MM.1S (cell line): ENCODE data around the gene CLNK.
A peak's percentile ranks its signal among the peaks of the same experiment; 100 is the strongest.

Source experiments
- DNase-seq: peaks from one replicate; pipeline ENCODE4 v3.0.0-alpha.2; 2015
- H2AFZ ChIP-seq: fragments of 300-600 bp; sonication (generic); 2 replicates; pipeline ENCODE4 v1.6.0; 2016; ENCODE audit warnings: antibody characterized with exemption, low read length
- H3F3A ChIP-seq: fragments of 300-600 bp; sonication (generic); 2 replicates; pipeline ENCODE4 v1.6.1; 2016; ENCODE audit warnings: mild to moderate bottlenecking, antibody characterized with exemption, low read length, moderate library complexity, mixed read lengths; ENCODE audit not compliant: insufficient read depth
- H3K27ac ChIP-seq: fragments of 300-600 bp; sonication (generic); 2 replicates; pipeline ENCODE4 v1.5.1; 2016; ENCODE audit warnings: mild to moderate bottlenecking, low read length
- H3K27me3 ChIP-seq: fragments of 300-600 bp; sonication (generic); replicated peaks from 2 replicates; pipeline ENCODE4 v1.6.0; 2016; ENCODE audit warnings: low read length; ENCODE audit not compliant: insufficient read depth
- H3K36me3 ChIP-seq: fragments of 300-600 bp; sonication (generic); replicated peaks from 2 replicates; pipeline ENCODE4 v1.6.1; 2016; ENCODE audit warnings: mild to moderate bottlenecking, low read length, mixed read lengths; ENCODE audit not compliant: insufficient read depth
- H3K4me1 ChIP-seq: fragments of 300-600 bp; sonication (generic); 2 replicates; pipeline ENCODE4 v1.6.1; 2016; ENCODE audit warnings: low read length, mixed read lengths
- H3K4me2 ChIP-seq: fragments of 300-600 bp; sonication (generic); 2 replicates; pipeline ENCODE4 v1.6.0; 2016; ENCODE audit warnings: low read depth, low read length
- H3K4me3 ChIP-seq: fragments of 300-600 bp; sonication (generic); 2 replicates; pipeline ENCODE4 v1.5.1; 2016; ENCODE audit warnings: low read length, mixed read lengths
- H3K79me2 ChIP-seq: fragments of 300-600 bp; sonication (generic); 2 replicates; pipeline ENCODE4 v1.6.1; 2016; ENCODE audit warnings: mixed run types, low read length, mixed read lengths
- H3K9ac ChIP-seq: fragments of 300-600 bp; sonication (generic); 2 replicates; pipeline ENCODE4 v1.6.1; 2016; ENCODE audit warnings: low read length, mixed read lengths
- H3K9me2 ChIP-seq: fragments of 300-600 bp; sonication (generic); replicated peaks from 2 replicates; pipeline ENCODE4 v1.6.1; 2016; ENCODE audit warnings: mild to moderate bottlenecking, low read length, mixed read lengths; ENCODE audit not compliant: insufficient read depth
- H3K9me3 ChIP-seq: fragments of 300-600 bp; sonication (generic); replicated peaks from 2 replicates; pipeline ENCODE4 v1.6.1; 2016; ENCODE audit warnings: mild to moderate bottlenecking, low read length, mixed read lengths; ENCODE audit not compliant: insufficient read depth
- H4K20me1 ChIP-seq: fragments of 300-600 bp; sonication (generic); 2 replicates; pipeline ENCODE4 v1.6.1; 2016; ENCODE audit warnings: mild to moderate bottlenecking, low read length, moderate library complexity, mixed read lengths; ENCODE audit not compliant: insufficient read depth
- EZH2 ChIP-seq: fragments of 300-600 bp; sonication (generic); optimal IDR thresholded peaks from 2 replicates; pipeline ENCODE3; 2017; ENCODE audit warnings: low read depth, mild to moderate bottlenecking, antibody characterized with exemption, low read length, mixed read lengths
- EZH2phosphoT487 ChIP-seq: fragments of 300-600 bp; sonication (generic); IDR thresholded peaks from 2 replicates; pipeline ENCODE4 v1.6.1; 2018; ENCODE audit warnings: antibody characterized with exemption, low read length
- TF ChIP-seq, protein P1 (sequence below): fragments of 300-600 bp; sonication (generic); IDR thresholded peaks from 2 replicates; pipeline ENCODE4 v1.5.1; 2016; ENCODE audit warnings: antibody characterized with exemption, low read length, mixed read lengths

The CLNK gene

DNA sequence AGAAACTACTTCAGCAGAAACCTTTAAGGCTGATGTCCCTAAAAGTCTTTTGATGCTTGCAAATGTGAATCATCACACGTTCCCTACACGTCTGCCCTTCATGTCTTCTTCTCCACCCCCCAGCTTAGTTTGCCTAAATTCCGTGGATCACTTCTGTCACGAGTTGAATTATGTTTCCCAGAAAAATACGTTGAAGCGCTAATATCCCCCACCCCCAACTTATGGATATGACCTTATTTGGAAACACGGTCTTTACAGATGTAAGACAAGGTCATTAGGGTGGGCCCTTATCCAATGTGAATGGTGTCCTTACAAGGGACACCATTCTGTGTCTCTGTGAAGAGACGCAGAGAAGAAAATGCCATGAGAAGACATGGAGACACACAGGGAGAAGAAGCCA, 225.3 kb downstream of the CLNK start:
- H3K36me3 ChIP-seq, result no peaks in the 10 kb centered on the region
- H3K27me3 ChIP-seq, result 0 out of 2 replicates have a peak, but pooled peaks cover 5% of the 10 kb centered on the region
- no peak overlapping the region for H3K27ac ChIP-seq
- H3K4me1 ChIP-seq, result no peaks in the 10 kb centered on the region
- H3K4me2 ChIP-seq, result no peak overlapping the region
- H3K4me3 ChIP-seq, result no peak overlapping the region
- no peaks in the 10 kb centered on the region for H3F3A ChIP-seq
- H3K9me2 ChIP-seq, result no peaks in the 10 kb centered on the region
- H3K9ac ChIP-seq, result no peak overlapping the region
- peaks cover 11% of the 10 kb centered on the region for H3K79me2 ChIP-seq
- H3K9me3 ChIP-seq, result no peaks in the 10 kb centered on the region
- no peak overlapping the region for H2AFZ ChIP-seq
- no peaks in the 10 kb centered on the region for H4K20me1 ChIP-seq
- no peak for TF ChIP-seq EZH2
- no peak for TF ChIP-seq EZH2phosphoT487
- TF ChIP-seq, protein P1, sequence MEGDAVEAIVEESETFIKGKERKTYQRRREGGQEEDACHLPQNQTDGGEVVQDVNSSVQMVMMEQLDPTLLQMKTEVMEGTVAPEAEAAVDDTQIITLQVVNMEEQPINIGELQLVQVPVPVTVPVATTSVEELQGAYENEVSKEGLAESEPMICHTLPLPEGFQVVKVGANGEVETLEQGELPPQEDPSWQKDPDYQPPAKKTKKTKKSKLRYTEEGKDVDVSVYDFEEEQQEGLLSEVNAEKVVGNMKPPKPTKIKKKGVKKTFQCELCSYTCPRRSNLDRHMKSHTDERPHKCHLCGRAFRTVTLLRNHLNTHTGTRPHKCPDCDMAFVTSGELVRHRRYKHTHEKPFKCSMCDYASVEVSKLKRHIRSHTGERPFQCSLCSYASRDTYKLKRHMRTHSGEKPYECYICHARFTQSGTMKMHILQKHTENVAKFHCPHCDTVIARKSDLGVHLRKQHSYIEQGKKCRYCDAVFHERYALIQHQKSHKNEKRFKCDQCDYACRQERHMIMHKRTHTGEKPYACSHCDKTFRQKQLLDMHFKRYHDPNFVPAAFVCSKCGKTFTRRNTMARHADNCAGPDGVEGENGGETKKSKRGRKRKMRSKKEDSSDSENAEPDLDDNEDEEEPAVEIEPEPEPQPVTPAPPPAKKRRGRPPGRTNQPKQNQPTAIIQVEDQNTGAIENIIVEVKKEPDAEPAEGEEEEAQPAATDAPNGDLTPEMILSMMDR, result no peak
- no peak for DNase-seq

DNA sequence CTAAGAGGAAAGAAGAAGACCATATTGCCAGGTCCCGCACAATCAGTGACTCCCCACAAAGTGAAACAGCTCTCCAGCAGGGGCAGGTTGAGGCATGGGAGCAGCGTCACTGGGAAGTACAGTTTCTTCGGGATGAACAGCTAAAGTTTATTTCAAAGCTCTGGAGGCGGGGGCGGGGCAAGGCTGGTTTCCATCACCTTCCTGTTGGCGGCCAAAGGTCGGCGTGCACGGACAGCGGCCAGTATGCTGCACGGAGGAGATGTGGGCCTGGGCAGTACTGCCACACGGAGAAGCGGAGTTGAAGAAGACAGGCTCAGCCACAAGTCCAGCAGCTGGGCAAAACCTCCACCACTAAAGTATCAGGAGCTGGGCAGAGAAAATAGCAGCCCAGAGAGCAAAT, 226.4 kb downstream of the CLNK start:
- Histone ChIP-seq H3K4me1 (no peaks in the 10 kb centered on the region), H3K9me3 (no peaks in the 10 kb centered on the region), H3K9me2 (no peaks in the 10 kb centered on the region), H3K27ac (no peak overlapping the region), H3K27me3 (0 out of 2 replicates have a peak, but pooled peaks cover 5% of the 10 kb centered on the region), H3K9ac (no peak overlapping the region), H3K79me2 (peaks cover 11% of the 10 kb centered on the region), H2AFZ (no peak overlapping the region), H3K36me3 (no peaks in the 10 kb centered on the region), H3K4me3 (no peak overlapping the region), H3K4me2 (no peak overlapping the region), H3F3A (no peaks in the 10 kb centered on the region), H4K20me1 (no peaks in the 10 kb centered on the region)
- TF ChIP-seq EZH2phosphoT487 (no peak), EZH2 (no peak)
- TF ChIP-seq, protein P1, result no peak
- DNase-seq, result no peak

DNA sequence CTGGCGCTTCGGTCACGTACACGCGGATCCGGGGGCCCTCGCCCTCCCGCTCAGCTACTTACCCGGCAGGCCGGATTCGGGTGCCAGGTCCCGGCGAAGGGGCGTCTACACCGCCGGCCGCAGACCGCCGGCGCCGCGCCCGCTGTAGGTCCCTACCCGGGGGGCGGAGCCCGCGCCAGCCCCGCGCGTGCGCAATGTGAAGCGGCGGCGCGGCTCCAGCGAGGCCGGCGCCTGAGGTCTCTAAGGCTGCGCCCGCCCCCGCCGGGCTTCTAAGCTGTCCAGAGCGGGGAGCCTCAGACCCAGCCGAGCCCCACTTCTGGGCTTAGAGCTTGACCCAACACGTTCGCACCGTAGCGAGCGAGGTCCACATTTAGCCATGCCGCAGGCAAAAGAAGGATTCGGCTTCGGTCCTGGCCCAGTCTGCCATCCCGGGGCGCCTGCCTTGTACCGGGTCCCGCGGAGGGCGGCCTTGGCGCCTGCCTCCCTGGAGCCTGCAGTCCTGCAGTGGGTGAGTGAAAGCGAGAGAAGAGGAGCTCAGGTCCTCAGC, 227.2 kb downstream of the CLNK start, which contains the start of gene ZNF518B:
TSS of gene ZNF518B (minus strand) at position 172 of the 547 bp plus-strand sequence. CDS start 11,098 bp downstream, outside the sequence.
- H3K27ac ChIP-seq, result no peak within 1 kb of the TSS
- H3F3A ChIP-seq, result no peaks in the 10 kb centered on the region
- H3K4me1 ChIP-seq, result no peaks in the 10 kb centered on the region
- peak; percentile 80 for DNase-seq
- H3K9me2 ChIP-seq, result no peaks in the 10 kb centered on the region
- TF ChIP-seq EZH2, result no peak
- TF ChIP-seq, protein P1, result no peak
- no peak for TF ChIP-seq EZH2phosphoT487
- peak within 1 kb of the TSS; percentile 27; the same call in 1 of the 2 replicates for H3K9ac ChIP-seq
- H3K36me3 ChIP-seq, result 0 out of 2 replicates have a peak, but pooled peaks cover 7% of the 10 kb centered on the region
- peak within 1 kb of the TSS; percentile 100 for H2AFZ ChIP-seq
- peak within 1 kb of the TSS; percentile 60 for H3K4me3 ChIP-seq
- H3K9me3 ChIP-seq, result no peaks in the 10 kb centered on the region
- H3K79me2 ChIP-seq, result peaks cover 11% of the 10 kb centered on the region
- 0 out of 2 replicates have a peak, but pooled peaks cover 5% of the 10 kb centered on the region for H3K27me3 ChIP-seq
- no peaks in the 10 kb centered on the region for H4K20me1 ChIP-seq
- peak within 1 kb of the TSS; percentile 91 for H3K4me2 ChIP-seq
